ENCODE data around the gene DYDC1.
"Not testable (repeated sequence)": the region's sequence is repeated elsewhere in the genome, so short reads cannot be mapped to it uniquely, and the experiment has no call there.

The DYDC1 gene

GRCh38 chr10:80356563-80356988, at the start of gene DYDC1, which contains the start of gene DYDC2:
TSS of gene DYDC1 (minus strand) at chr10:80356755. CDS start at chr10:80352601, 4,154 bp downstream.
TSS of gene DYDC2 (plus strand) at chr10:80356781. CDS start at chr10:80362444, 5,663 bp downstream.
- peak; percentile 8 to 51 (median 30) for DNase-seq (ENCODE audit: low read depth in 2 of 3, low spot score in 1 of 3)

GRCh38 chr10:80406204-80406603, 49.6 kb upstream of the DYDC1 start:
- DNase-seq (ENCODE audit: low read depth in 2 of 3, low spot score in 1 of 3), result no peak

- no peak for DNase-seq (ENCODE audit: low read depth in 2 of 3, low spot score in 1 of 3)
Observed at GRCh38 chr10:80405626-80406025, 49.1 kb upstream of the DYDC1 start.

- DNase-seq (ENCODE audit: low read depth in 2 of 3, low spot score in 1 of 3), result no peak
Observed at GRCh38 chr10:80405035-80405434, 48.5 kb upstream of the DYDC1 start.

- DNase-seq (ENCODE audit: low read depth in 2 of 3, low spot score in 1 of 3), result no peak
Observed at GRCh38 chr10:80400136-80400804, 43.7 kb upstream of the DYDC1 start.

GRCh38 chr10:80397014-80397413, 40.5 kb upstream of the DYDC1 start:
- DNase-seq (ENCODE audit: low read depth in 2 of 3, low spot score in 1 of 3), result no peak

- no peak for DNase-seq (ENCODE audit: low read depth in 2 of 3, low spot score in 1 of 3)
Observed at GRCh38 chr10:80394358-80394916, 37.9 kb upstream of the DYDC1 start.

- DNase-seq (ENCODE audit: low read depth in 2 of 3, low spot score in 1 of 3), result no peak
Observed at GRCh38 chr10:80392250-80392649, 35.7 kb upstream of the DYDC1 start.

GRCh38 chr10:80390740-80391139, 34.2 kb upstream of the DYDC1 start:
- DNase-seq (ENCODE audit: low read depth in 2 of 3, low spot score in 1 of 3), result no peak

- peak in 1 of 3 donors; percentile 21 for DNase-seq (ENCODE audit: low read depth in 2 of 3, low spot score in 1 of 3)
Observed at GRCh38 chr10:80382989-80383388, 26.4 kb upstream of the DYDC1 start.

- DNase-seq (ENCODE audit: low read depth in 2 of 3, low spot score in 1 of 3), result no peak
Observed at GRCh38 chr10:80380185-80380584, 23.6 kb upstream of the DYDC1 start.

GRCh38 chr10:80379701-80380100, 23.1 kb upstream of the DYDC1 start:
- no peak for DNase-seq (ENCODE audit: low read depth in 2 of 3, low spot score in 1 of 3)

- no peak for DNase-seq (ENCODE audit: low read depth in 2 of 3, low spot score in 1 of 3)
Observed at GRCh38 chr10:80373502-80373901, 16.9 kb upstream of the DYDC1 start.

- DNase-seq (ENCODE audit: low read depth in 2 of 3, low spot score in 1 of 3), result no peak
Observed at GRCh38 chr10:80372675-80373074, 16.1 kb upstream of the DYDC1 start.

GRCh38 chr10:80371467-80371866, 14.9 kb upstream of the DYDC1 start:
- DNase-seq (ENCODE audit: low read depth in 2 of 3, low spot score in 1 of 3), result no peak

GRCh38 chr10:80365510-80365909, 9.0 kb upstream of the DYDC1 start:
- no peak for DNase-seq (ENCODE audit: low read depth in 2 of 3, low spot score in 1 of 3)

- no peak for DNase-seq (ENCODE audit: low read depth in 2 of 3, low spot score in 1 of 3)
Observed at GRCh38 chr10:80359644-80360043, 3.1 kb upstream of the DYDC1 start.

GRCh38 chr10:80358925-80359324, 2.4 kb upstream of the DYDC1 start:
- not testable (repeated sequence) for DNase-seq (ENCODE audit: low read depth in 2 of 3, low spot score in 1 of 3)

- DNase-seq (ENCODE audit: low read depth in 2 of 3, low spot score in 1 of 3), result no peak
Observed at GRCh38 chr10:80357851-80358125, 1.2 kb upstream of the DYDC1 start.

GRCh38 chr10:80356989-80357850, 665 bp upstream of the DYDC1 start:
- no peak for DNase-seq (ENCODE audit: low read depth in 2 of 3, low spot score in 1 of 3)

- DNase-seq (ENCODE audit: low read depth in 2 of 3, low spot score in 1 of 3), result no peak
Observed at GRCh38 chr10:80351220-80351619, 5.3 kb downstream of the DYDC1 start.

GRCh38 chr10:80350251-80350650, 6.3 kb downstream of the DYDC1 start:
- no peak for DNase-seq (ENCODE audit: low read depth in 2 of 3, low spot score in 1 of 3)
